Immature natural killer cell (primary cell): ENCODE results near the gene PCDHGB1. TPM values are rescaled to one million over a fixed set of nuclear protein-coding genes. Genes with fewer than 3 reads are reported as not detected.
"Not testable (repeated sequence)": the region's sequence is repeated elsewhere in the genome, so short reads cannot be mapped to it uniquely, and the experiment has no call there.

ENCODE experiments used
- DNase-seq, 3 donors: peaks; one replicate each; pipeline ENCODE4 v3.0.0; 2022; ENCODE audit warnings: mixed read lengths in 1 of 3
- H3K27ac Mint-ChIP-seq, 6 donors: one replicate each; pipeline ENCODE4 v1.8.0; 2020; ENCODE audit warnings: mixed read lengths in 6 of 6, mild to moderate bottlenecking in 5 of 6, inconsistent platforms in 4 of 6, moderate library complexity in 3 of 6
- H3K27me3 Mint-ChIP-seq, 3 donors: one replicate each; pipeline ENCODE4 v1.8.0; 2020 to 2021; ENCODE audit warnings: low read depth in 3 of 3, mild to moderate bottlenecking in 3 of 3, mixed read lengths in 3 of 3, moderate library complexity in 3 of 3, inconsistent platforms in 1 of 3
- H3K36me3 Mint-ChIP-seq, 3 donors: one replicate each; pipeline ENCODE4 v1.8.0; 2020; ENCODE audit warnings: mixed read lengths in 3 of 3, inconsistent platforms in 2 of 3, mild to moderate bottlenecking in 2 of 3
- H3K4me1 Mint-ChIP-seq, 2 donors: one replicate each; pipeline ENCODE4 v1.8.0; 2020; ENCODE audit warnings: inconsistent platforms in 2 of 2, mild to moderate bottlenecking in 2 of 2, mixed read lengths in 2 of 2, moderate library complexity in 1 of 2
- H3K4me3 Mint-ChIP-seq, 5 donors: one replicate each; pipeline ENCODE4 v1.8.0; 2020; ENCODE audit warnings: mild to moderate bottlenecking in 5 of 5, mixed read lengths in 5 of 5, inconsistent platforms in 3 of 5, moderate library complexity in 3 of 5
- H3K9me3 Mint-ChIP-seq, 6 donors: one replicate each; pipeline ENCODE4 v1.8.0; 2020; ENCODE audit warnings: mild to moderate bottlenecking in 6 of 6, mixed read lengths in 6 of 6, inconsistent platforms in 4 of 6, moderate library complexity in 3 of 6
- polyA plus RNA-seq, 3 donors: library from polyadenylated mRNA; unstranded; fragments of 300-500 nt; fragmentation: Illumina TruSeq; gene quantifications; one replicate each; pipeline ENCODE4 v1.2.3, GENCODE V29; 2021

Gene PCDHGB1
- not detected for polyA plus RNA-seq

DNA sequence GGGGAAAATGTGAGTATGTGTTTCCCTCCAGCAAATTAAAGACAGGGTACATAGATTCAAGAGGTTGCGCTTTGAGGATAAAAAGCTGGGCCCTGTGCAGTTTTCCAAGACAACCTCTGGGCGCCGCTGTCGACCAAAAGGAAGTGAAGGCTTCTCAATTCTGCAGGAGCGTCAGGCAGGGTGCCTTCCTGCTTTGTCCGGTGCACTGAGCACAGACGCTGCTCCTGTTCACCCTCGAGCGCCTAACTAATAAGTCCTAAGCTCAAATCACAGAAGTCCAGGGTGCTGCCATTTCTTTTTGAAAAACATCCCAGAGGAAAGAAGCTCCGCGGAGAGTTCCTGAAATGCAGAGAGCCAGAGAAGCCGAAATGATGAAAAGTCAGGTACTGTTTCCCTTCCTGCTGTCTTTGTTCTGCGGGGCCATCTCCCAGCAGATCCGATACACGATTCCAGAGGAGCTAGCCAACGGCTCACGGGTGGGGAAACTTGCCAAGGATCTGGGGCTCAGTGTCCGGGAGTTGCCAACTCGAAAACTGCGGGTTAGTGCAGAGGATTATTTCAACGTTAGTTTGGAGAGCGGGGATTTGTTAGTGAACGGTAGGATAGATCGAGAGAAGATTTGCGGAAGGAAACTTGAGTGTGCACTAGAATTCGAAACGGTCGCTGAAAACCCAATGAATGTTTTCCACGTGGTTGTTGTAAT lies at the start of gene PCDHGB1:
TSS of gene PCDHGB1 (plus strand) at position 183 of the 703 bp plus-strand sequence. CDS start at position 345, 162 bp downstream.
- DNase-seq, result peak in 1 of 3 donors; percentile 31
- peaks cover 0 to 1% of the 10 kb centered on the region in 2 donors for H3K4me1 Mint-ChIP-seq
- no peak within 1 kb of the TSS for H3K27ac Mint-ChIP-seq
- peaks cover 16 to 63% (median 42%) of the 10 kb centered on the region in 3 donors for H3K27me3 Mint-ChIP-seq
- peak within 1 kb of the TSS in 4 of 5 donors; percentile 30 to 74 (median 46) for H3K4me3 Mint-ChIP-seq
- H3K36me3 Mint-ChIP-seq, result peaks cover 0 to 10% (median 3%) of the 10 kb centered on the region in 3 donors
- peaks cover 12 to 57% (median 23%) of the 10 kb centered on the region in 6 donors for H3K9me3 Mint-ChIP-seq

DNA sequence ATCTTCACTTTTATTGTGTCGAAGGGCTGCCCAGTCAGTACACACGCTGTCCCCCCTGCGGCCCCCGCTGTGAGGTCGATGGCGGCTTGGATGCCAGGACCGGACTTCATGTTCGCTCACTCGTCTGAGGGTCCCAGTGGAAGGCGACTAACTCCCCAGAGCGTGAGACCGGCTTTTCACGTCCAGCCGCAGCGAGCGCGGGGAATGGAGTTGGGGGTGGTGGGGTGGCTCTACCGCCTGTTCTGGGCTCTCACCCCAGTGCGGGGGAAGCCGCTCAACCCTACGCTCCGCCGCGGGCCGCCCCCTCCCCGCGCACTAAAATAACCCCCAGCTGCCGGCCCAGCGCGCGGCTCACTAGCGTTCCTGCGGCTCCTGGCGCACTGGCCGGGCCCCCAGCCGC lies 46.1 kb upstream of the PCDHGB1 start, which contains the start of gene SLC25A2:
TSS of gene SLC25A2 (minus strand) at position 294 of the 400 bp plus-strand sequence. CDS start at position 110, 184 bp downstream.
- peaks cover 41 to 82% (median 73%) of the 10 kb centered on the region in 6 donors for H3K9me3 Mint-ChIP-seq
- H3K36me3 Mint-ChIP-seq, result peaks cover 8 to 31% (median 19%) of the 10 kb centered on the region in 3 donors

DNA sequence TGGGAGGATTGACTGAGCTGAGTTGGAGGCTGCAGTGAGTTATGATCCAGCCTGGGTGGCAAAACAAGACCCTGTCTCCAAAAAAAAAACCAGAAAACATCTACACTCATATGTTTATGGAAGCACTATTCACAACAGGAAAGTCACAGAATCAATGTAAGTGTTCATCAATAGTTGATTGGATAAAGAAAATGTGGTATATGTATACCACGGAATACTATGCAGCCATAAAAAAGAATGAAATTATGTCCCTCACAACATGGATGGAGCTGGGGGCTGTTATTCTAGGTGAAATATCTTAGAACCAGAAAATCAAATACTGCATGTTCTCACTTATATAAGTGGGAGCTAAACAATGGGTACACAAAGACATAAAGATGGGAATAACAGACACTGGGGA lies 43.3 kb upstream of the PCDHGB1 start:
- Mint-ChIP-seq H3K27me3 (peaks cover 0 to 1% (median 0%) of the 10 kb centered on the region in 3 donors), H3K36me3 (peaks cover 19 to 30% (median 27%) of the 10 kb centered on the region in 3 donors), H3K4me3 (no peak overlapping the region), H3K27ac (no peak overlapping the region), H3K9me3 (peaks cover 44 to 85% (median 76%) of the 10 kb centered on the region in 6 donors), H3K4me1 (no peaks in the 10 kb centered on the region)
- no peak for DNase-seq

More for the DNA sequence above, 46.1 kb upstream of the PCDHGB1 start, which contains the start of gene SLC25A2:
- no peak for DNase-seq
- no peaks in the 10 kb centered on the region for H3K4me1 Mint-ChIP-seq
- no peak within 1 kb of the TSS for H3K27ac Mint-ChIP-seq
- no peaks in the 10 kb centered on the region for H3K27me3 Mint-ChIP-seq
- no peak within 1 kb of the TSS for H3K4me3 Mint-ChIP-seq

DNA sequence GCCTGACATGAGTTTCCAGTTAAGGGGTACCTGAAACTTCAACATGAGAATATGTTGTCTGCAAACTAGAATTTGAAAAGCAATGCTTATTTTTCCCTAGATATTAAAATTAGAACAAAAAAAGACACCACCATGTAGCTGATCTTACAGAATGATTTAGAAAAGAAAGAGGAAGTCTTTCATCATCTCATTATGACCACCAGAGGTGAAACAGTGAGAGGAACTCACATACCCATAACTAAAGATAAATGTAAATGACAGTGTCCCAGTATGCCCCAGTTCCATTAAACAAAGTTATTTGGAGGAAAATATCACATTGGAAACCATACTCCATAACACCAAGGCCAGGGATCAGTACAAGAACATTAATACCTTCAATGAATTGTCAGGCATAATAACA lies 36.2 kb upstream of the PCDHGB1 start:
- H3K4me3 Mint-ChIP-seq, result no peak overlapping the region
- no peak for DNase-seq
- H3K4me1 Mint-ChIP-seq, result peaks cover 11 to 12% of the 10 kb centered on the region in 2 donors
- peaks cover 3 to 6% (median 4%) of the 10 kb centered on the region in 3 donors for H3K27me3 Mint-ChIP-seq
- peaks cover 50 to 100% (median 86%) of the 10 kb centered on the region in 6 donors for H3K9me3 Mint-ChIP-seq
- H3K27ac Mint-ChIP-seq, result no peak overlapping the region
- peaks cover 29 to 57% (median 56%) of the 10 kb centered on the region in 3 donors for H3K36me3 Mint-ChIP-seq

DNA sequence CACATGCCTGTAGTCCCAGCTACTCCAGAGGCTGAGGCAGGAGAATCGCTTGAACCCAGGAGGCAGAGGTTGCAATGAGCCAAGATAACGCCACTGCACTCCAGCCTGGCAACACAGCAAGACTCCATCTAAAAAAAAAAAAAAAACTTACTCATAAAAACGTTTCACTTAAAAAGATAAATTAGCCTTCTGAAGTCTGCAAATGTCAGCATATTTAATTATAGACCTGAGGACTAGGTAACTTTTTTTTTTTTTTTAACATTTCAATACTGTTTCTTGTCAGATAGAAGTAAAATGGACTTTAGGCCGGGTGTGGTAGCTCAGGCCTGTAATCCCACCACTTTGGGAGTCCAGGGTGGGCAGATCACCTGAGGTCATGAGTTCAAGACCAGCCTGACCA lies 32.9 kb upstream of the PCDHGB1 start:
- Mint-ChIP-seq H3K4me3 (peak overlapping the region in 1 of 5 donors; percentile 6), H3K9me3 (peaks cover 51 to 96% (median 88%) of the 10 kb centered on the region in 6 donors), H3K36me3 (peaks cover 43 to 60% (median 58%) of the 10 kb centered on the region in 3 donors), H3K4me1 (peaks cover 36 to 41% of the 10 kb centered on the region in 2 donors), H3K27me3 (peaks cover 16 to 33% (median 19%) of the 10 kb centered on the region in 3 donors)
- H3K27ac Mint-ChIP-seq, DNase-seq: not testable (repeated sequence)

DNA sequence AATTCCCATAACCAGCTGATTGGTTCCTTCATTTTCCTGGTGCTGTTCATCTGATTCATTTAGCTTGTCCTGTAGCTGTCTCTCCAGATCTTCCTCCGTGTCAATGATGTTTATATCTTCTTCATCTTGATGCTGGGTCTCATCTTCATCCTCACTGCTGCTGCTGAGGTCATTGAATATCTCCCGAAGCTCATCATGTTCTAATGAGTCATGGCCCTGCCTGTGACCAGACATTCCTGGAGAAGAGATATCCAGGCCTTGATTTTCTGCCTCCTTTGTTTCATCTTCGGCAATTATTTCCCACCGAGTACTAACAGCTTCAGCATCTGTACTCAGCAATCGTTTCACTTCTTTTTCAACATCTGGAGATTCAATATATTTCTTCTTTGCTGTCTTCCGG lies 30.7 kb upstream of the PCDHGB1 start:
- Mint-ChIP-seq H3K9me3 (peaks cover 37 to 78% (median 75%) of the 10 kb centered on the region in 6 donors), H3K27ac (peak overlapping the region in 3 of 6 donors; percentile 12 to 99 (median 98)), H3K27me3 (peaks cover 19 to 42% (median 20%) of the 10 kb centered on the region in 3 donors), H3K4me3 (peak overlapping the region; percentile 19 to 97 (median 92)), H3K4me1 (peaks cover 35 to 41% of the 10 kb centered on the region in 2 donors), H3K36me3 (peaks cover 38 to 51% (median 43%) of the 10 kb centered on the region in 3 donors)
- no peak for DNase-seq

DNA sequence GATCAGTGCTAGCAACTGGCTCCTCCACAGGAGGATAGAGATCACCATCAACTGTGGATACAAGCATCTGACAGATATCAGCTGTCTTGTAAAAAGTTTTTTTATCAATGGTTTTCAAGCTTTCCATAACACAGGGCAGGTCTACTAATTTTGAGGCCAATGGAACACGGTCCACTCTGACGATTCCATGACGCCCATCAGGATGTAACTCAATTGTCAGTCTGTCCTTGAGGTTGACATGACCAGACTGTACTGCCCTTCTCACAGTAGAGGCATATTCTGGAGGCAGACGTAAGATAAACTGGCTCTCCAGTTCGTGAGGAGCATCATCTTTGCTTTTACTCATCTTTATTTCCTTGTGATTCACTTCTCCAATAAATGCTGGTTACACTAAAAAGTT lies 30.2 kb upstream of the PCDHGB1 start:
- H3K9me3 Mint-ChIP-seq, result peaks cover 36 to 73% (median 70%) of the 10 kb centered on the region in 6 donors
- peak overlapping the region in 5 of 6 donors; percentile 97 to 100 (median 99) for H3K27ac Mint-ChIP-seq
- peaks cover 19 to 43% (median 20%) of the 10 kb centered on the region in 3 donors for H3K27me3 Mint-ChIP-seq
- H3K36me3 Mint-ChIP-seq, result peaks cover 38 to 48% (median 40%) of the 10 kb centered on the region in 3 donors
- DNase-seq, result no peak
- peaks cover 35 to 41% of the 10 kb centered on the region in 2 donors for H3K4me1 Mint-ChIP-seq
- peak overlapping the region; percentile 91 to 97 (median 94) for H3K4me3 Mint-ChIP-seq

DNA sequence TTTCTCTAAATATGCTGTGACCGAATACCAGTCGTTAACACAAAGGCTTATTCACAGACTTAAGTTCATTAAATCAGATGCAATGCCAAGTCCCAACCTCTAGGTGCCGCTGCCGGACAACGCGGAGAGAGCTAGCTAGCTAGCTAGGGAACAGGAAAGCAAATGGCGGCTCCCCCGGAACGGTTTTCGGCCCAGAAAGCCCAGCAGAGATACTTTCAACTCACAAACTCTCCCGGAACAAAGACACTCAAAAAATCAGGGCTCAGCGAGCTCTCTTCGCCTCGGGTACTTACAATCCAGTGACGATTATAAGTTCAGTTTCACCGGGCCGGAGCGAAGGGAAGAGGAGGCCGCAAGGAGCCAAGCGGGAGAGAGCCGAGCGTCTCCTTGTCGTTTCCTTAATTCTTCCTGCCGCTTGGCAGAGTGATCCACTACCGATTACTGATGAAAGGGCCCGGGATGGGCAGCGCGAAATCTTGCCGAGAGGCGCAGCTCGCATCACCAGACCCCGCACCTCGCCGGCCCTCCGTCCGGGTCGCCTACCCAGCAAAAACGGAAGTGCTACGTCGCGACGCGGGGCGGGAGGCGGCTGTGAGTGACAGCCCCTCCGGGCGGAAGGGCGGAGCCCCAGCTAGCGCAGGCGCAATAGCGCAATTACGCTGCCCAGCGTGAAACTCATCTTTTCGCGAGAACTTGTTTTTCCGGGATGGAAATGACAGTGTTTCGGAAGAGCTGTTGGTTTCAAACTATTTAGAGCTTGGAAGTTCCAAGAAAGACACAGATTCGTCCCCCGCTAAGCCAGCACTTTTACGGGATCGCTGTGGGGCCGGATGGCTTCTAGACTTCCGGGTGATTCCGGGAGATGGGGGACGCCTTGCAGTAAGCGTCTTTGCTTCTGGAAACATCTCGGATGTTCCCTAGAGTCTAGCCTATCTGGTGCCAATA lies 29.4 kb upstream of the PCDHGB1 start, which contains the start of gene TAF7:
TSS of gene TAF7 (minus strand) at position 560 of the 945 bp plus-strand sequence. CDS start 740 bp downstream, outside the sequence.
- Mint-ChIP-seq H3K27ac (peak within 1 kb of the TSS; percentile 97 to 100 (median 99)), H3K9me3 (peaks cover 29 to 65% (median 62%) of the 10 kb centered on the region in 6 donors), H3K4me3 (peak within 1 kb of the TSS; percentile 91 to 97 (median 94)), H3K27me3 (peaks cover 19 to 43% (median 20%) of the 10 kb centered on the region in 3 donors), H3K4me1 (peaks cover 31 to 39% of the 10 kb centered on the region in 2 donors), H3K36me3 (peaks cover 32 to 41% (median 32%) of the 10 kb centered on the region in 3 donors)
- DNase-seq, result peak; percentile 89 to 94 (median 92)

DNA sequence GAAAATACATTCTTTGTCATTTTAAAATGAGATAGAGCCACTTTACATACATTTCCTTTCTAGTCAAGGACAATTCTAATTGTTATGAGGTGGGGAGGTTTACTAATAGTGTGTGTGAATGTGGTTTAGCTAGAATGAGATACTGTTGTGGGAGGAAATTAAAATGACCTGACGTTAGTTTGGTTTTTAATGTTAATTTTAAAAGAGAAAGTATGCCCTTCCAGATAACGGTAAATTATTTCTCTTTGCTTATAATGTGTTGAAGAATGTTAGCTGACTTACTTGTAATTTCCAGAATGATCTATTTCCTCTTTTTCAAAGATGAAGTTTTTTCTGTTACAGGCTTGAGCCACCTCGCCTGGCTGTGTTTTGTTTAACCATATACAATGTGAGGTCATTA lies 27.6 kb upstream of the PCDHGB1 start:
- DNase-seq, result no peak
- peak overlapping the region in 4 of 5 donors; percentile 42 to 97 (median 92) for H3K4me3 Mint-ChIP-seq
- peaks cover 18 to 52% (median 26%) of the 10 kb centered on the region in 3 donors for H3K27me3 Mint-ChIP-seq
- H3K9me3 Mint-ChIP-seq, result peaks cover 21 to 52% (median 45%) of the 10 kb centered on the region in 6 donors
- H3K4me1 Mint-ChIP-seq, result peaks cover 34 to 43% of the 10 kb centered on the region in 2 donors
- H3K27ac Mint-ChIP-seq, result peak overlapping the region in 3 of 6 donors; percentile 49 to 99 (median 56)
- H3K36me3 Mint-ChIP-seq, result peaks cover 28 to 32% (median 29%) of the 10 kb centered on the region in 3 donors

DNA sequence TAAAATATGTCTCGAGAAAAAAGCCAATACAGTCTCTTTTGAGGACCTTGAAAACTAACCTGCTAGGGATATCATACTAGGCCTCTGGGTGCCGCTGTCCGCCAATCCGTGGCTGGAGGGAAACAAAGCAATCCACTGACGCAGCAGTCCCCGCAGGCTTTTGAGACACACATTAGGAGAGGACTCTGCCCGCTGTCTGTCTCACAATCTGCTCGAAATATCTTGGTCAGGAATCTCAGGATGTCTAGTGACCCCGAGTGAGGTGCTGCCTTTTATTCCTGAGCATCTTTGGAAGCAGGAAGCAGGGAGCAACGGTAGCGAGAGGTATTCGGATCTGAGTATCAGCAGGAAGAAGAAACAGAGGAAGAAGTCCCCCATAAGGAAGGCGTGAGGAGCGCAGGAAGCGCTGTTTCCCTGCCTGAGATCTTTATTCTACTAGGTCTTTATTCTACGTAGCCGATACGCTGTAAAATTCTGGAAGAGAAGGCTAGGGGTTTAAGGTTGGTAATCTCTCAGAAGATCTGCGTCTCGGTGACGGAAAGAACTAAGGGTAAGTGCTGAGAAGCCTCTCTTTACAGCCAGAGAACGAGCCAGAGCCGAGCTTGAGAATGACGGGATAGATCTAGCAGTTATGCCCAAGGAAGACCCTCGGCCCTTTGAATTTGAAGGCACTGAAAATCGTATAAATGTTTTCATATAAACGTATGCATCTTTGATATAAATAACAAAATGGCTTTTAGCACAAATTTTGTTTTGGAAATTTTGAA lies 23.6 kb upstream of the PCDHGB1 start:
- peaks cover 12 to 50% (median 22%) of the 10 kb centered on the region in 3 donors for H3K27me3 Mint-ChIP-seq
- H3K4me3 Mint-ChIP-seq, result peak overlapping the region; percentile 79 to 97 (median 89)
- peaks cover 0 to 7% (median 6%) of the 10 kb centered on the region in 3 donors for H3K36me3 Mint-ChIP-seq
- peaks cover 10% of the 10 kb centered on the region in 2 donors for H3K4me1 Mint-ChIP-seq
- peaks cover 4 to 40% (median 12%) of the 10 kb centered on the region in 6 donors for H3K9me3 Mint-ChIP-seq
- H3K27ac Mint-ChIP-seq, result peak overlapping the region; percentile 33 to 96 (median 88)
- DNase-seq, result peak; percentile 46 to 69 (median 48)

DNA sequence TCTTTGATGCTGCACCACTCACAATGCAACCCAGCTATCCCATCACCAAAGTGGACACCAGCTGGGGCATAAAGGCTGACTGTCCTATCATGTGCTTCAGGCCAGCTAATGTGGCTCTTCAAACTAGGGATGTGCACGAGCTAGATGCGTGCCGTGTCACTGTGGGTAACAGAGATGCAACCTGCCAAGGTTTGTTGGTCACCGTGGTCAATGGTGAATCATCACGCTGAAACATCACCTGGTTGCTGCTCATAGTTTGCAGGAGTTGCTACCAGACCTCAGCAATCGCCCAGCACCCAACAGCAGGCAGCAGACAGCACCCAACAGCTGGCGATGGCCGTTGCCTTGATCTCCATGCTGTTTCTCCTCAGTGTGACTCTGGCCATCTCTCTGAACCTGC lies 21.7 kb upstream of the PCDHGB1 start:
- peaks cover 4 to 39% (median 14%) of the 10 kb centered on the region in 6 donors for H3K9me3 Mint-ChIP-seq
- DNase-seq, result no peak
- peaks cover 6 to 7% (median 7%) of the 10 kb centered on the region in 3 donors for H3K36me3 Mint-ChIP-seq
- H3K27ac Mint-ChIP-seq, result no peak overlapping the region
- H3K27me3 Mint-ChIP-seq, result peaks cover 14 to 46% (median 27%) of the 10 kb centered on the region in 3 donors
- H3K4me3 Mint-ChIP-seq, result no peak overlapping the region
- peaks cover 7% of the 10 kb centered on the region in 2 donors for H3K4me1 Mint-ChIP-seq
